ENCODE data around the gene PDZD4. TPM values are rescaled to one million over a fixed set of nuclear protein-coding genes. Genes with fewer than 3 reads are reported as not detected.

The PDZD4 gene
- total RNA-seq, 3 donors from 2014 or later (not counting 1 experiment from before 2014, with no cell fraction given) = 101 to 177 (median 157) TPM

GRCh38 chrX:153866302-153867019, 36.1 kb upstream of the PDZD4 start:
- no peaks in the 10 kb centered on the region for H3K4me1 Mint-ChIP-seq
- H3K4me3 Mint-ChIP-seq = no peak overlapping the region
- H3K9me3 ChIP-seq (ENCODE audit: control insufficient read depth, insufficient read depth, low read length) = no peaks in the 10 kb centered on the region
- WGBS (ENCODE audit: insufficient coverage) = 89% methylated on average over 22 of the region's 22 CpGs
- intact Hi-C loops (cut with micrococcal nuclease) = no loop called here
- H3K9me3 Mint-ChIP-seq = no peaks in the 10 kb centered on the region
- TF ChIP-seq CTCF (IDR thresholded peaks at IDR 0.05) = no peak
- ATAC-seq (no peak), DNase-seq (no peak)
- no peak overlapping the region for H3K4me3 ChIP-seq (ENCODE audit: low read length)
- H3K27ac Mint-ChIP-seq = no peak overlapping the region
- no peaks in the 10 kb centered on the region for H3K36me3 ChIP-seq (ENCODE audit: control insufficient read depth, insufficient read depth, low read length)
- H3K4me1 ChIP-seq (ENCODE audit: control insufficient read depth, insufficient read depth, low read length) = no peaks in the 10 kb centered on the region
- H3K27me3 ChIP-seq (ENCODE audit: control insufficient read depth, insufficient read depth, low read length) = no peaks in the 10 kb centered on the region
- H3K27me3 Mint-ChIP-seq (ENCODE audit: low read depth in 2 of 2) = peaks cover 0 to 6% of the 10 kb centered on the region in 2 donors
- H3K27ac ChIP-seq (ENCODE audit: low read length) = no peak overlapping the region
- no peaks in the 10 kb centered on the region for H3K36me3 Mint-ChIP-seq

GRCh38 chrX:153865685-153866084, 35.3 kb upstream of the PDZD4 start:
- intact Hi-C loops (cut with micrococcal nuclease) = no loop called here
- H3K27ac ChIP-seq (ENCODE audit: low read length) = no peak overlapping the region
- Mint-ChIP-seq H3K4me1 (no peaks in the 10 kb centered on the region), H3K9me3 (no peaks in the 10 kb centered on the region), H3K27me3 (ENCODE audit: low read depth in 2 of 2) (peaks cover under 1 to 6% of the 10 kb centered on the region in 2 donors), H3K36me3 (no peaks in the 10 kb centered on the region), H3K27ac (no peak overlapping the region), H3K4me3 (no peak overlapping the region)
- 94% methylated on average over 9 of the region's 9 CpGs for WGBS (ENCODE audit: insufficient coverage)
- DNase-seq (no peak), ATAC-seq (no peak)
- no peaks in the 10 kb centered on the region for H3K27me3 ChIP-seq (ENCODE audit: control insufficient read depth, insufficient read depth, low read length)
- no peaks in the 10 kb centered on the region for H3K4me1 ChIP-seq (ENCODE audit: control insufficient read depth, insufficient read depth, low read length)
- no peak overlapping the region for H3K4me3 ChIP-seq (ENCODE audit: low read length)
- no peaks in the 10 kb centered on the region for H3K9me3 ChIP-seq (ENCODE audit: control insufficient read depth, insufficient read depth, low read length)
- TF ChIP-seq CTCF (IDR thresholded peaks at IDR 0.05) = no peak
- H3K36me3 ChIP-seq (ENCODE audit: control insufficient read depth, insufficient read depth, low read length) = no peaks in the 10 kb centered on the region

GRCh38 chrX:153865321-153865580, 34.9 kb upstream of the PDZD4 start:
- Histone ChIP-seq H3K4me1 (ENCODE audit: control insufficient read depth, insufficient read depth, low read length) (no peaks in the 10 kb centered on the region), H3K4me3 (ENCODE audit: low read length) (no peak overlapping the region), H3K27me3 (ENCODE audit: control insufficient read depth, insufficient read depth, low read length) (no peaks in the 10 kb centered on the region), H3K27ac (ENCODE audit: low read length) (no peak overlapping the region), H3K9me3 (ENCODE audit: control insufficient read depth, insufficient read depth, low read length) (no peaks in the 10 kb centered on the region), H3K36me3 (ENCODE audit: control insufficient read depth, insufficient read depth, low read length) (no peaks in the 10 kb centered on the region)
- intact Hi-C loops (cut with micrococcal nuclease) = no loop called here
- Mint-ChIP-seq H3K4me1 (no peaks in the 10 kb centered on the region), H3K36me3 (no peaks in the 10 kb centered on the region), H3K4me3 (no peak overlapping the region), H3K9me3 (no peaks in the 10 kb centered on the region), H3K27ac (no peak overlapping the region), H3K27me3 (ENCODE audit: low read depth in 2 of 2) (peaks cover 3 to 6% of the 10 kb centered on the region in 2 donors)
- ATAC-seq = no peak
- WGBS (ENCODE audit: insufficient coverage) = 95% methylated on average over 11 of the region's 11 CpGs
- no peak for DNase-seq
- no peak for TF ChIP-seq CTCF (IDR thresholded peaks at IDR 0.05)
